ENCODE measurements around the gene RAB6A.

- no peak for TF ChIP-seq HDAC2 (IDR thresholded peaks at IDR 0.05)
- TF ChIP-seq, protein P1, sequence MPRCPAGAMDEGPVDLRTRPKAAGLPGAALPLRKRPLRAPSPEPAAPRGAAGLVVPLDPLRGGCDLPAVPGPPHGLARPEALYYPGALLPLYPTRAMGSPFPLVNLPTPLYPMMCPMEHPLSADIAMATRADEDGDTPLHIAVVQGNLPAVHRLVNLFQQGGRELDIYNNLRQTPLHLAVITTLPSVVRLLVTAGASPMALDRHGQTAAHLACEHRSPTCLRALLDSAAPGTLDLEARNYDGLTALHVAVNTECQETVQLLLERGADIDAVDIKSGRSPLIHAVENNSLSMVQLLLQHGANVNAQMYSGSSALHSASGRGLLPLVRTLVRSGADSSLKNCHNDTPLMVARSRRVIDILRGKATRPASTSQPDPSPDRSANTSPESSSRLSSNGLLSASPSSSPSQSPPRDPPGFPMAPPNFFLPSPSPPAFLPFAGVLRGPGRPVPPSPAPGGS (IDR thresholded peaks at IDR 0.05), result no peak
- no peak for TF ChIP-seq EP300 (IDR thresholded peaks at IDR 0.05)
- TF ChIP-seq, protein P2, sequence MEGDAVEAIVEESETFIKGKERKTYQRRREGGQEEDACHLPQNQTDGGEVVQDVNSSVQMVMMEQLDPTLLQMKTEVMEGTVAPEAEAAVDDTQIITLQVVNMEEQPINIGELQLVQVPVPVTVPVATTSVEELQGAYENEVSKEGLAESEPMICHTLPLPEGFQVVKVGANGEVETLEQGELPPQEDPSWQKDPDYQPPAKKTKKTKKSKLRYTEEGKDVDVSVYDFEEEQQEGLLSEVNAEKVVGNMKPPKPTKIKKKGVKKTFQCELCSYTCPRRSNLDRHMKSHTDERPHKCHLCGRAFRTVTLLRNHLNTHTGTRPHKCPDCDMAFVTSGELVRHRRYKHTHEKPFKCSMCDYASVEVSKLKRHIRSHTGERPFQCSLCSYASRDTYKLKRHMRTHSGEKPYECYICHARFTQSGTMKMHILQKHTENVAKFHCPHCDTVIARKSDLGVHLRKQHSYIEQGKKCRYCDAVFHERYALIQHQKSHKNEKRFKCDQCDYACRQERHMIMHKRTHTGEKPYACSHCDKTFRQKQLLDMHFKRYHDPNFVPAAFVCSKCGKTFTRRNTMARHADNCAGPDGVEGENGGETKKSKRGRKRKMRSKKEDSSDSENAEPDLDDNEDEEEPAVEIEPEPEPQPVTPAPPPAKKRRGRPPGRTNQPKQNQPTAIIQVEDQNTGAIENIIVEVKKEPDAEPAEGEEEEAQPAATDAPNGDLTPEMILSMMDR (IDR thresholded peaks at IDR 0.05), result no peak
- no peak for TF ChIP-seq SMC3 (IDR thresholded peaks at IDR 0.05)
- TF ChIP-seq FOSL2 (IDR thresholded peaks at IDR 0.05), result no peak
- TF ChIP-seq FOSL2 (CRISPR knock-in tag; IDR thresholded peaks at IDR 0.05), result no peak
- no peak for TF ChIP-seq KDM1A (IDR thresholded peaks at IDR 0.05; ENCODE audit: low read depth)
- TF ChIP-seq POLR2A (IDR thresholded peaks at IDR 0.05; ENCODE audit: low read length), result no peak
- TF ChIP-seq GATA3 (IDR thresholded peaks at IDR 0.05; ENCODE audit: borderline replicate concordance), result no peak; the same call in 1 of the 2 replicates
- TF ChIP-seq RNF2 (IDR thresholded peaks at IDR 0.05; ENCODE audit: borderline replicate concordance, low read depth), result no peak
Observed at GRCh38 chr11:73761403-73761945, 600 bp upstream of the RAB6A start.
